Hepatocyte (in vitro differentiated cells): Measurements from ENCODE around the gene PAX5. TPM values are rescaled to one million over a fixed set of nuclear protein-coding genes. Genes with fewer than 3 reads are reported as not detected.

Experiments used
- DNase-seq: peaks from one replicate; pipeline ENCODE4 v3.0.0-alpha.2; 2016; ENCODE audit warnings: low spot score
- H2AFZ ChIP-seq: fragments of 200-600 bp; sonication (generic); 2 replicates; pipeline ENCODE4 v1.6.0; 2016; ENCODE audit warnings: antibody characterized with exemption, mild to moderate bottlenecking
- H3K27ac ChIP-seq: fragments of 200-600 bp; sonication (generic); 2 replicates; pipeline ENCODE4 v1.5.1; 2016; ENCODE audit warnings: mild to moderate bottlenecking
- H3K27me3 ChIP-seq: fragments of 200-600 bp; sonication (generic); 2 replicates; pipeline ENCODE4 v1.6.1; 2016
- H3K36me3 ChIP-seq: fragments of 200-600 bp; sonication (generic); replicated peaks from 2 replicates; pipeline ENCODE4 v1.5.1; 2016; ENCODE audit warnings: low read depth; ENCODE audit not compliant: insufficient read depth
- H3K4me1 ChIP-seq: fragments of 200-600 bp; sonication (generic); 2 replicates; pipeline ENCODE4 v1.5.1; 2016; ENCODE audit warnings: mild to moderate bottlenecking, moderate library complexity; ENCODE audit not compliant: insufficient read depth
- H3K4me2 ChIP-seq: fragments of 200-600 bp; sonication (generic); 2 replicates; pipeline ENCODE4 v1.6.0; 2016
- H3K4me3 ChIP-seq: fragments of 200-600 bp; sonication (generic); 2 replicates; pipeline ENCODE4 v1.5.1; 2016; ENCODE audit warnings: mild to moderate bottlenecking
- H3K79me2 ChIP-seq: fragments of 200-600 bp; sonication (generic); 2 replicates; pipeline ENCODE4 v1.6.0; 2017; ENCODE audit warnings: mild to moderate bottlenecking
- H3K9me2 ChIP-seq: fragments of 200-600 bp; sonication (generic); replicated peaks from 2 replicates; pipeline ENCODE4 v1.6.0; 2017; ENCODE audit warnings: mild to moderate bottlenecking; ENCODE audit not compliant: insufficient read depth
- H3K9me3 ChIP-seq: fragments of 200-600 bp; sonication (generic); 2 replicates; pipeline ENCODE4 v1.5.1; 2016; ENCODE audit warnings: low read depth, mild to moderate bottlenecking
- H4K20me1 ChIP-seq: fragments of 200-600 bp; sonication (generic); 2 replicates; pipeline ENCODE4 v1.6.0; 2016; ENCODE audit warnings: mild to moderate bottlenecking; ENCODE audit not compliant: insufficient read depth, poor library complexity, severe bottlenecking
- CTCF ChIP-seq: fragments of 200-600 bp; sonication (generic); IDR thresholded peaks from 2 replicates; pipeline ENCODE4 v1.5.1; 2016; ENCODE audit warnings: antibody characterized with exemption, mild to moderate bottlenecking; ENCODE audit not compliant: poor library complexity
- EZH2 ChIP-seq: fragments of 200-600 bp; sonication (generic); IDR thresholded peaks from 2 replicates; pipeline ENCODE4 v1.6.1; 2016; ENCODE audit warnings: antibody characterized with exemption, mild to moderate bottlenecking, borderline replicate concordance
- EZH2phosphoT487 ChIP-seq: fragments of 200-600 bp; sonication (generic); IDR thresholded peaks from one replicate; pipeline ENCODE4 v1.6.1; 2018; ENCODE audit warnings: antibody characterized with exemption, mild to moderate bottlenecking, low read depth, moderate library complexity; ENCODE audit not compliant: unreplicated experiment, severe bottlenecking
- WGBS: methylation state at CpG from one replicate; pipeline ENCODE4 v1.1.6; 2016; ENCODE audit warnings: low lambda C conversion rate; ENCODE audit errors: missing lambda C conversion rate; 5-methylcytosine and 5-hydroxymethylcytosine counted together
- polyA plus RNA-seq: library from polyadenylated mRNA; unstranded; fragments of >200 nt; fragmentation: Nextera tagmentation; extraction: Ambion mirVana; gene quantifications from 2 replicates; pipeline ENCODE4 v1.2.1, GENCODE V29; 2016
- total RNA-seq: library from RNA; depleted of rRNA; stranded (reverse); fragments of >200 nt; gene quantifications from 2 replicates; pipeline ENCODE4 v1.2.3, GENCODE V29; 2014

The PAX5 gene
- total and polyA plus RNA-seq, 2 experiments from 2014 or later: not detected

GRCh38 chr9:36815023-36815422 lies 219.0 kb downstream of the PAX5 start:
- TF ChIP-seq EZH2: no peak
- TF ChIP-seq EZH2phosphoT487: no peak
- TF ChIP-seq CTCF: no peak
- Histone ChIP-seq H3K27me3 (peaks cover 26% of the 10 kb centered on the region), H3K27ac (no peak overlapping the region), H3K36me3 (no peaks in the 10 kb centered on the region), H3K4me2 (no peak overlapping the region), H3K4me1 (peaks cover 3% of the 10 kb centered on the region), H3K9me2 (no peaks in the 10 kb centered on the region), H3K9me3 (no peaks in the 10 kb centered on the region), H4K20me1 (no peaks in the 10 kb centered on the region), H3K79me2 (no peaks in the 10 kb centered on the region), H2AFZ (no peak overlapping the region), H3K4me3 (no peak overlapping the region)
- no peak for DNase-seq
- 100% methylated on average over 3 of the region's 3 CpGs for WGBS

GRCh38 chr9:36813154-36813553 lies 220.9 kb downstream of the PAX5 start:
- Histone ChIP-seq H3K27me3 (peaks cover 19% of the 10 kb centered on the region), H3K79me2 (no peaks in the 10 kb centered on the region), H3K4me3 (no peak overlapping the region), H2AFZ (no peak overlapping the region), H3K9me2 (no peaks in the 10 kb centered on the region), H3K9me3 (no peaks in the 10 kb centered on the region), H3K27ac (no peak overlapping the region), H3K4me1 (no peaks in the 10 kb centered on the region), H3K4me2 (no peak overlapping the region), H3K36me3 (no peaks in the 10 kb centered on the region), H4K20me1 (no peaks in the 10 kb centered on the region)
- DNase-seq: no peak
- WGBS: 82% methylated on average over 10 of the region's 10 CpGs
- TF ChIP-seq EZH2: no peak
- TF ChIP-seq CTCF: no peak
- no peak for TF ChIP-seq EZH2phosphoT487

GRCh38 chr9:36812556-36812955 lies 221.5 kb downstream of the PAX5 start:
- Histone ChIP-seq H3K4me3 (no peak overlapping the region), H3K36me3 (no peaks in the 10 kb centered on the region), H3K27ac (no peak overlapping the region), H3K79me2 (no peaks in the 10 kb centered on the region), H2AFZ (no peak overlapping the region), H3K4me1 (no peaks in the 10 kb centered on the region), H3K9me2 (no peaks in the 10 kb centered on the region), H3K9me3 (no peaks in the 10 kb centered on the region), H3K4me2 (no peak overlapping the region), H4K20me1 (no peaks in the 10 kb centered on the region), H3K27me3 (peaks cover 13% of the 10 kb centered on the region)
- TF ChIP-seq EZH2 (no peak), CTCF (no peak), EZH2phosphoT487 (no peak)
- DNase-seq: no peak

GRCh38 chr9:36808251-36808650 lies 225.8 kb downstream of the PAX5 start:
- WGBS: 73% methylated on average over 4 of the region's 4 CpGs
- no peak overlapping the region for H3K27ac ChIP-seq
- H3K9me2 ChIP-seq: no peaks in the 10 kb centered on the region
- no peak overlapping the region for H3K4me2 ChIP-seq
- no peak for TF ChIP-seq CTCF
- TF ChIP-seq EZH2: no peak
- no peak for TF ChIP-seq EZH2phosphoT487
- no peaks in the 10 kb centered on the region for H3K79me2 ChIP-seq
- no peaks in the 10 kb centered on the region for H3K36me3 ChIP-seq
- H3K4me1 ChIP-seq: no peaks in the 10 kb centered on the region
- no peak for DNase-seq
- peaks cover 13% of the 10 kb centered on the region for H3K27me3 ChIP-seq
- H3K9me3 ChIP-seq: no peaks in the 10 kb centered on the region
- H4K20me1 ChIP-seq: no peaks in the 10 kb centered on the region
- H3K4me3 ChIP-seq: no peak overlapping the region
- H2AFZ ChIP-seq: no peak overlapping the region
